HCT116 (cell line): ENCODE data around the gene POLR1D. TPM values are rescaled to one million over a fixed set of nuclear protein-coding genes. Genes with fewer than 3 reads are reported as not detected.

Source experiments
- ATAC-seq: fragments of 200-7000 bp; cut with Tn5 transposase; 2 replicates; pipeline ENCODE4 v1.9.1; 2020; ENCODE audit warnings: mild to moderate bottlenecking, moderate library complexity
- BruUV-seq: library from RNA; stranded (reverse); fragments of 400-500 nt; replicated peaks from 2 replicates; lab custom pipeline; 2021; lab: Mats Ljungman, UMichigan
- CTCF ChIA-PET: fragments of 300-600 bp; sonication (Branson Sonifier 250); formaldehyde crosslinking; loops from one replicate; lab custom pipeline; 2021; ENCODE audit warnings: antibody characterized with exemption; lab: Charles Lee
- POLR2A ChIA-PET: fragments of 300-600, 350-600 bp; sonication (Branson Sonifier 250); formaldehyde crosslinking; loops from one replicate; lab custom pipeline; 2021; ENCODE audit warnings: antibody characterized with exemption; lab: Charles Lee
- RAD21 ChIA-PET, 2 experiments: fragments of 300-600 bp; sonication (Branson Sonifier 250); formaldehyde crosslinking; loops; one replicate each; lab custom pipeline; 2023; ENCODE audit warnings: low total read pairs in 2 of 2; ENCODE audit not compliant: uncharacterized antibody in 2 of 2, unreplicated experiment in 2 of 2, low non-redundant PET in 1 of 2; lab: Charles Lee
- DNase-seq: peaks from one replicate; pipeline ENCODE4 v3.0.0-alpha.2; 2010; ENCODE audit warnings: low read depth, low spot score
- H2AFZ ChIP-seq: fragments of 200-600 bp; shearing (Covaris generic), sonication (generic); 2 replicates; pipeline ENCODE4 v1.6.1; 2017; ENCODE audit warnings: low read depth, mixed run types, mixed read lengths, antibody characterized with exemption, low read length; ENCODE audit not compliant: poor library complexity, severe bottlenecking
- H3K27ac ChIP-seq: 2 replicates; pipeline ENCODE4 v1.5.1; 2012; ENCODE audit warnings: low read depth, low read length
- H3K27me3 ChIP-seq: fragments of 200-600 bp; sonication (generic); 2 replicates; pipeline ENCODE4 v1.6.1; 2016; ENCODE audit warnings: mixed run types, low read length, mixed read lengths; ENCODE audit not compliant: insufficient read depth
- H3K36me3 ChIP-seq, 2 experiments: fragments of 200-500 bp in 1 of 2; fragments of 200-600 bp in 1 of 2; sonication (Bioruptor generic) in 1 of 2; sonication (generic) in 1 of 2; 2 replicates each; pipeline versions ENCODE4 v1.5.1 to v1.6.1; 2014 to 2016; ENCODE audit warnings: low read length in 2 of 2, inconsistent platforms in 1 of 2, mixed read lengths in 1 of 2, mixed run types in 1 of 2; ENCODE audit not compliant: insufficient read depth in 2 of 2, control insufficient read depth in 1 of 2
- H3K4me1 ChIP-seq, 2 experiments: fragments of 200-600 bp in 1 of 2; sonication (generic) in 1 of 2; 2 replicates each; pipeline versions ENCODE4 v1.5.1 to v1.6.1; 2012 to 2017; ENCODE audit warnings: low read length in 2 of 2, inconsistent platforms in 1 of 2, mild to moderate bottlenecking in 1 of 2, mixed read lengths in 1 of 2, mixed run types in 1 of 2, moderate library complexity in 1 of 2; ENCODE audit not compliant: insufficient read depth in 2 of 2, control insufficient read depth in 1 of 2
- H3K4me2 ChIP-seq: fragments of 200-600 bp; sonication (generic); 2 replicates; pipeline ENCODE4 v1.6.1; 2017; ENCODE audit warnings: mixed run types, low read length, mixed read lengths
- H3K4me3 ChIP-seq, 2 experiments: fragments of 200-600 bp in 1 of 2; sonication (generic) in 1 of 2; replicated peaks in 1 of 2; 2 replicates each; pipeline ENCODE4 v1.5.1; 2011 to 2016; ENCODE audit warnings: low read length in 2 of 2, control low read depth in 1 of 2, low read depth in 1 of 2, mild to moderate bottlenecking in 1 of 2, mixed read lengths in 1 of 2, mixed run types in 1 of 2
- H3K79me2 ChIP-seq: fragments of 200-600 bp; sonication (generic); 2 replicates; pipeline ENCODE4 v1.6.1; 2017; ENCODE audit warnings: mild to moderate bottlenecking, mixed run types, low read length, moderate library complexity, mixed read lengths; ENCODE audit not compliant: insufficient read depth
- H3K9ac ChIP-seq: fragments of 200-600 bp; sonication (generic); 2 replicates; pipeline ENCODE4 v1.6.1; 2016; ENCODE audit warnings: low read length, mixed read lengths
- H3K9me2 ChIP-seq: fragments of 200-600 bp; sonication (generic), shearing (Covaris generic); 2 replicates; pipeline ENCODE4 v1.6.1; 2017; ENCODE audit warnings: mixed run types, mild to moderate bottlenecking, moderate library complexity; ENCODE audit not compliant: insufficient read depth
- H3K9me3 ChIP-seq, 2 experiments: fragments of 200-500 bp in 1 of 2; fragments of 200-600 bp in 1 of 2; sonication (Bioruptor generic) in 1 of 2; sonication (generic) in 1 of 2; 2 replicates each; pipeline ENCODE4 v1.6.1; 2014 to 2017; ENCODE audit warnings: low read length in 2 of 2, mixed read lengths in 2 of 2, inconsistent platforms in 1 of 2, low read depth in 1 of 2, mild to moderate bottlenecking in 1 of 2, mixed run types in 1 of 2, moderate library complexity in 1 of 2; ENCODE audit not compliant: control insufficient read depth in 1 of 2, insufficient read depth in 1 of 2
- H4K20me1 ChIP-seq: fragments of 200-600 bp; sonication (generic), shearing (Covaris generic); 2 replicates; pipeline ENCODE4 v1.6.1; 2017; ENCODE audit warnings: mixed run types, mild to moderate bottlenecking, moderate library complexity; ENCODE audit not compliant: insufficient read depth
- ATF3 ChIP-seq: IDR thresholded peaks from 2 replicates; pipeline ENCODE4 v1.6.1; 2012
- CTCF ChIP-seq, 3 experiments: fragments of 200-600 bp in 1 of 3; sonication (generic) in 1 of 3; IDR thresholded peaks in 2 of 3; conservative IDR thresholded peaks in 1 of 3; 2 replicates each; pipeline ENCODE4 v1.5.1; 2012 to 2017; ENCODE audit warnings: low read depth in 2 of 3, low read length in 2 of 3, antibody characterized with exemption in 1 of 3, borderline replicate concordance in 1 of 3, control low read depth in 1 of 3, mild to moderate bottlenecking in 1 of 3, mixed read lengths in 1 of 3, mixed run types in 1 of 3, moderate library complexity in 1 of 3; ENCODE audit not compliant: insufficient read depth in 1 of 3
- EGR1 ChIP-seq: IDR thresholded peaks from 2 replicates; pipeline ENCODE4 v1.6.1; 2012; ENCODE audit warnings: low read depth
- ELF1 ChIP-seq: IDR thresholded peaks from 2 replicates; pipeline ENCODE4 v1.6.1; 2012; ENCODE audit warnings: low read depth, borderline replicate concordance
- EZH2 ChIP-seq: fragments of 200-600 bp; sonication (generic); IDR thresholded peaks from 2 replicates; pipeline ENCODE4 v1.6.1; 2017; ENCODE audit warnings: antibody characterized with exemption, mixed run types
- JUND ChIP-seq: IDR thresholded peaks from 2 replicates; pipeline ENCODE4 v1.6.1; 2012
- POLR2A ChIP-seq: IDR thresholded peaks from 2 replicates; pipeline ENCODE4 v1.7.0; 2011; ENCODE audit warnings: borderline replicate concordance; ENCODE audit not compliant: insufficient read depth, insufficient read length; ENCODE audit errors: extremely low read depth
- TCF7L2 ChIP-seq: IDR thresholded peaks from 2 replicates; pipeline ENCODE4 v1.7.0; 2011; ENCODE audit warnings: borderline replicate concordance, inconsistent platforms; ENCODE audit not compliant: insufficient read depth, insufficient read length; ENCODE audit errors: extremely low read depth
- ZBTB33 ChIP-seq: IDR thresholded peaks from 2 replicates; pipeline ENCODE4 v1.6.1; 2011; ENCODE audit warnings: mild to moderate bottlenecking, low read length, moderate library complexity; ENCODE audit not compliant: insufficient replicate concordance; ENCODE audit errors: extremely low read depth
- ZNF274 ChIP-seq: fragments of 200-500 bp; sonication (Bioruptor generic); IDR thresholded peaks from 2 replicates; pipeline ENCODE4 v1.6.1; 2014; ENCODE audit warnings: mild to moderate bottlenecking, low read depth, low read length, inconsistent platforms
- intact Hi-C: fragments of 100-400 bp; cut with micrococcal nuclease; formaldehyde crosslinking; loops from 2 replicates; pipeline ENCODE4 v1.10.0; 2022
- total RNA-seq: library from RNA; stranded (reverse); gene quantifications from one replicate; pipeline ENCODE4 v1.2.1, GENCODE V29; 2021; ENCODE audit not compliant: unreplicated experiment

The POLR1D gene
- total RNA-seq, 1 experiment from 2014 or later = 184 TPM

DNA sequence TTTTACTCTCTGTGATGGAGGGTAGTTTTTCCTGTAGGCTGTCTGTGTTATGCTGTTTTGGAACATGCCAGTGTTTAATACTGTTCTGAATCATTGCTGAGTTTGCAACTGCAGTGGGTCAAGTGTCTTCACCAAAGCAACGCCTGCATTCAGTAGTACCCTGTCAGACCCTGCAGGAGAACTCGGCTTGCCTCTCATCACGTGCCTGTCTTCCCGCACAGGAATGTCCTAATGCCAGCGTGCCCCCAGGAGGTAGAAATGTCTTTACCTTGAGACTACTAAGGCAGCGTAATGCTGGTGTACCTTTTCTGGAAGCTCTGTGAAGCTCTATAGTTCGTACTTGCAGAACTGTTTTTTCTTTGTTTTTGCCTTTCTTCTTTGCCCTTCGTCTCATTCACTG lies 42.3 kb downstream of the POLR1D start:
- no peak overlapping the region for H2AFZ ChIP-seq
- H3K9me3 ChIP-seq = no peaks in the 10 kb centered on the region
- no peak for ATAC-seq
- H3K4me2 ChIP-seq = no peak overlapping the region
- no peak overlapping the region for H3K4me3 ChIP-seq
- ChIA-PET POLR2A (no interaction called here), RAD21 (no interaction called here), CTCF (no interaction called here)
- no peaks in the 10 kb centered on the region for H3K27me3 ChIP-seq
- intact Hi-C loops = no loop called here
- no TSS peak for BruUV-seq
- H3K36me3 ChIP-seq = peaks cover 0 to 4% of the 10 kb centered on the region in 2 experiments; a peak in 1 of 4 replicates
- TF ChIP-seq ZBTB33 (no peak), EZH2 (no peak), JUND (no peak), TCF7L2 (no peak), CTCF (IDR thresholded peaks at IDR 0.05 in 2 of 3, conservative IDR thresholded peaks at IDR 0.05 in 1 of 3; ENCODE audit: borderline replicate concordance in 1 of 3, insufficient read depth in 1 of 3, low read depth in 2 of 3, low read length in 2 of 3) (no peak), ZNF274 (no peak), ELF1 (no peak), ATF3 (no peak), EGR1 (no peak), POLR2A (no peak)
- H3K79me2 ChIP-seq = no peaks in the 10 kb centered on the region
- no peaks in the 10 kb centered on the region for H3K9me2 ChIP-seq
- H3K9ac ChIP-seq = no peak overlapping the region
- H4K20me1 ChIP-seq = no peaks in the 10 kb centered on the region
- H3K4me1 ChIP-seq = no peaks in the 10 kb centered on the region
- no peak overlapping the region for H3K27ac ChIP-seq
- DNase-seq = no peak
